Measurements from ENCODE around the gene FCN3. TPM values are rescaled to one million over a fixed set of nuclear protein-coding genes. Genes with fewer than 3 reads are reported as not detected.

Gene FCN3
- total and polyA plus RNA-seq, 9 of the 15 experiments (the other 6 are each of a cell fraction or from before 2014, with no cell fraction given): 0.49 TPM; not detected in 8

- TF ChIP-seq TRIM25 (IDR thresholded peaks at IDR 0.05; ENCODE audit: borderline replicate concordance): no peak
- no peak for TF ChIP-seq NFYB (IDR thresholded peaks at IDR 0.05; ENCODE audit: extremely low read depth, insufficient read length)
- TF ChIP-seq ZNF408 (CRISPR knock-in tag; IDR thresholded peaks at IDR 0.05; ENCODE audit: low read depth): no peak
- TF ChIP-seq RNF2 (IDR thresholded peaks at IDR 0.05): no peak
- TF ChIP-seq ZMIZ1 (IDR thresholded peaks at IDR 0.05; ENCODE audit: low read depth in 2 of 2, low read length in 2 of 2): no peak
- TF ChIP-seq PTTG1 (tag; IDR thresholded peaks at IDR 0.05; ENCODE audit: low read depth): no peak
- no peak for TF ChIP-seq ZNF274 (IDR thresholded peaks at IDR 0.05; ENCODE audit: borderline replicate concordance, low read depth, low read length)
- no peak for TF ChIP-seq CTBP1 (IDR thresholded peaks at IDR 0.05; ENCODE audit: borderline replicate concordance)
- no peak for TF ChIP-seq FOXA1 (IDR thresholded peaks at IDR 0.05; ENCODE audit: borderline replicate concordance)
- no peak for TF ChIP-seq ZNF407 (IDR thresholded peaks at IDR 0.05; ENCODE audit: low read depth)
- no peak for TF ChIP-seq ZKSCAN3 (CRISPR knock-in tag; IDR thresholded peaks at IDR 0.05)
- TF ChIP-seq TSC22D4 (tag; IDR thresholded peaks at IDR 0.05): no peak
- TF ChIP-seq HIVEP1 (CRISPR knock-in tag; IDR thresholded peaks at IDR 0.05): no peak
- TF ChIP-seq ZNF133 (CRISPR knock-in tag; IDR thresholded peaks at IDR 0.05): no peak
- no peak for TF ChIP-seq ZNF717 (CRISPR knock-in tag; IDR thresholded peaks at IDR 0.05)
These were observed 24.8 kb upstream of the FCN3 start (continued) for GRCh38 chr1:27399251-27400025.
